ENCODE data around the gene OVCH1.
"Not testable (repeated sequence)": the region's sequence is repeated elsewhere in the genome, so short reads cannot be mapped to it uniquely, and the experiment has no call there.

OVCH1 gene

GRCh38 chr12:29405561-29405960, 91.9 kb downstream of the OVCH1 start:
- H3K4me1 ChIP-seq (ENCODE audit: insufficient read depth, low read length) = no peaks in the 10 kb centered on the region
- H3K9me3 ChIP-seq (ENCODE audit: control insufficient read depth, insufficient read depth, low read length) = no peaks in the 10 kb centered on the region
- no peaks in the 10 kb centered on the region for H3K36me3 ChIP-seq (ENCODE audit: insufficient read depth, low read length)
- H3K9ac ChIP-seq (ENCODE audit: low read depth, low read length) = no peak overlapping the region

DNA sequence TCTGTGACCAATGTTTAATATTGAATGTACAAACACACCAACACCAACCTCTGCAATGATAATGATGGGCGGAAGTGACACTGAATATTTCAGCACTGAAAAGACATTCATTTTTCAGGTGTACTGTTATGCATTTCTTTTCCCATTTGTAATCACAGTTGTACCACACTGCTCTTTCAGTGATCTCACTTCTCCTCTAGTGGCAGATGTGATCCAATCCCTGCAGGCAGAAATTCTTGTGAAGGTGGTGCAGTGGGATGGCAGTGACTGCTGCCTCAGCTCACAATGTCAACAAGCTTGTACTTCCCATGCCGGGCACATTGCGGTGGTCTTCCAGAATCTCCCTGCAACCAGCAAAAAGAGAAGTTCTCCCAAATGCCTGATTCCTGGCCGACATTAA, 93.5 kb downstream of the OVCH1 start:
- Histone ChIP-seq H3K9ac (ENCODE audit: low read depth, low read length) (no peak overlapping the region), H3K9me3 (ENCODE audit: control insufficient read depth, insufficient read depth, low read length) (no peaks in the 10 kb centered on the region), H3K36me3 (ENCODE audit: insufficient read depth, low read length) (no peaks in the 10 kb centered on the region), H3K4me1 (ENCODE audit: insufficient read depth, low read length) (no peaks in the 10 kb centered on the region)

DNA sequence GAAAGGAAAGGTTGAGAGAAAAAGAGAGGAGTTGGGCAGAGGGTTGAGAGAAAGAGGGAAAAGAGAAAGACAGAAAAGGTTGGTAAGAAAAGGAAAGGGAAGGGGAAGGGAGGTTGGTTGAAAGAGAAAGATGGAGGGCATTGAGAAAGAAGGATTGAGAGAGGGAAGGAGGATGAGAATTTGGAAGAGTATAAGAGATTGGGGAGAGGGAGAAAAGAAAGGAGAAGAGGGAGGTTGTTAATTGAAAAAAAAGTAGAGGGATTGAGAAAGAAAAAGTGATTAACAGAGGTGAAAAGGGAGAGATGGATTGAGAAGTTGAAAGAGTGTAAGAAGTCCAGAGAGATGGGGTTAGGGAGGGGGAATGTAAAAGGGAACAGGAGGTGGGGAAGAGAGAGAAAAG, 95.0 kb downstream of the OVCH1 start:
- Histone ChIP-seq H3K4me1 (ENCODE audit: insufficient read depth, low read length) (no peaks in the 10 kb centered on the region), H3K9me3 (ENCODE audit: control insufficient read depth, insufficient read depth, low read length) (no peaks in the 10 kb centered on the region), H3K36me3 (ENCODE audit: insufficient read depth, low read length) (no peaks in the 10 kb centered on the region), H3K9ac (ENCODE audit: low read depth, low read length) (no peak overlapping the region)

DNA sequence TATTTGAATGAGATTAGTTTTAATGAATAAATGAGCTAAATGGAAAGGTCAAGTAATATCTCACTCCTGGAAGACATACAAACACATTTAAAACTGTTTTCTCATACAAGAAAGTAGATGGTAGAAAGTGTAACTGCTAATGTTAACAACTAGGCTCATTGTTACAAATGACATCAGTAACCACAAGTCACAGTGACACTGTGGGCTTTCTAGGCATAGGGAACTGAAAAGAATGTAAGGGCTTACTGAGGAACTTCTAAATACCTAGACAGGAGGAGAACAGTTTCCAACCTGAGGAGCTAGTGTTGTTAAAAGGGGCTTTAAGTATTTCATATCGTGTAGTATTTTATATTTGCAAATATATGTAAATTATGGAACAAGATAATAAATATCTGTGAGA, 99.0 kb downstream of the OVCH1 start:
- no peaks in the 10 kb centered on the region for H3K36me3 ChIP-seq (ENCODE audit: insufficient read depth, low read length)
- H3K9me3 ChIP-seq (ENCODE audit: control insufficient read depth, insufficient read depth, low read length) = no peaks in the 10 kb centered on the region
- H3K4me1 ChIP-seq (ENCODE audit: insufficient read depth, low read length) = no peaks in the 10 kb centered on the region
- H3K9ac ChIP-seq (ENCODE audit: low read depth, low read length) = no peak overlapping the region

DNA sequence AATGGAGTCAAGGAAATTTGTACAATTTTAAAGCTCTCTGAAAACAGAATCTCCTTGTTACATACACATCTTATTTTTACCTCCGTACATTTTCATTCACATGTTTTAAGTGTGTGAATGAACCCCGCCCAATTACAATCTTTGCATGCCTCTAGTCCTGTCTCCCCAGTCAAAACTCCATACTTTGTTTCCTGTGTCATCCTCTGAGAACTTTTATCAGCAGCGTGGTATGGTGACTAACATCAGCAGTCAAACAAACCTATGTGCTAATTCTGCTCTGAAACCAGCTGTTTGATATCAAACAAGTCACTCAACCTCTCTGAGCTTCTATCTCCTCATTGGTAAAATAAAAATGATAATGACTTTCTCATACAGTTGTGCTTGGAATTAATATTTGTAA, 100.7 kb downstream of the OVCH1 start:
- no peaks in the 10 kb centered on the region for H3K36me3 ChIP-seq (ENCODE audit: insufficient read depth, low read length)
- H3K9ac ChIP-seq (ENCODE audit: low read depth, low read length) = no peak overlapping the region
- H3K9me3 ChIP-seq (ENCODE audit: control insufficient read depth, insufficient read depth, low read length) = no peaks in the 10 kb centered on the region
- H3K4me1 ChIP-seq (ENCODE audit: insufficient read depth, low read length) = no peaks in the 10 kb centered on the region

- H3K36me3 ChIP-seq (ENCODE audit: insufficient read depth, low read length) = no peaks in the 10 kb centered on the region
- no peak overlapping the region for H3K9ac ChIP-seq (ENCODE audit: low read depth, low read length)
- H3K9me3 ChIP-seq (ENCODE audit: control insufficient read depth, insufficient read depth, low read length) = no peaks in the 10 kb centered on the region
- no peaks in the 10 kb centered on the region for H3K4me1 ChIP-seq (ENCODE audit: insufficient read depth, low read length)
These were observed 102.1 kb downstream of the OVCH1 start for GRCh38 chr12:29395356-29395755.

DNA sequence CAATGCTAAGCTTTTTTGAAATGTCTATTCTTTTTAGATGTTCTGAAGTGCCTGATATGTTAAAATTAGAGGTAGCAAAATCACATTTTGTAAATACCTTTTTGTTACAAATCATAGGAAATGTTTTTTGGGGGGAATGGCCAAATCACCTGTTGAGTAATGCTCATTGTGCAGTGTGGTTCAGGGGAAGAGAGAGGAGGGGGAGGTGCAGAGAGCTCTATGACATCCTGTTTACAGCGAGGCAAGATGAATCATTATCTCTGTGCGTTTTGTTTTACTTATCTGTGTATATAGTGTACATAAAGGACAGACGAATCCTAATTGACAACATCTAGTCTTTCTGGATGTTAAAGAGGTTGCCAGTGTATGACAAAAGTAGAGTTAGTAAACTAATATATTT, 107.1 kb downstream of the OVCH1 start:
- not testable (repeated sequence) for H3K4me1 ChIP-seq (ENCODE audit: insufficient read depth, low read length); H3K36me3 ChIP-seq (ENCODE audit: insufficient read depth, low read length); H3K9me3 ChIP-seq (ENCODE audit: control insufficient read depth, insufficient read depth, low read length); H3K9ac ChIP-seq (ENCODE audit: low read depth, low read length)

DNA sequence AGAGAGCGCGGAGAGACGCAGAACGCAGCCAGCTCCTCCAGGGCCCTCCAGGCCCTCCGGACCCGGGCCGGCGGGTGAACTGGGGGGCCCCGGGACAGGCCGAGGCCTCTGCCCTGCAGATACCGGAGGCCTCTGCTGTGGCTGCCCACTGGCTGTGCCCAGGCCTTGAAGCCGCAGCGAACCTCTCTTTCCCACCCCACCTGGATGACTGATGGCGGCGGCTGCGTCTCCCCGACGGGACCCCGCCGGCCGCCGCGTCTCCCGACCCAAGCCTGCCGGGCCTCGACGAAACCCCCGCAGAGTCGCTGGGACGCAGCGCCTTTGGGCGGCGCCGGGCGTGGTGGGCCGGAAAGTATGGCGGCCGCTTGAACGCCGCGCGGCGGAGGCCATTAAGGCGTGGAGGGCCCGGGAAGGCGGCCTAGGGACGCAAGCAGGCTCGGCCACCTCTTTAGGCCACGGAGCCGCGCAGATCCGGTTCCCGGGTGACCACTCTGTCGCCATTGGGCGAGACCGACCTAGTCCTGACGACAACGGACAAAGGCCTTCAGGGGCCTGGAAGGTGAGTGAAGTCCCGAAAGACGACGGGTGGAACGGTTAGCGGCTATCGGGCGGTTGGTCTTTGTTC, 108.1 kb downstream of the OVCH1 start:
- Histone ChIP-seq H3K4me1 (ENCODE audit: insufficient read depth, low read length) (no peaks in the 10 kb centered on the region), H3K9ac (ENCODE audit: low read depth, low read length) (no peak overlapping the region), H3K9me3 (ENCODE audit: control insufficient read depth, insufficient read depth, low read length) (no peaks in the 10 kb centered on the region), H3K36me3 (ENCODE audit: insufficient read depth, low read length) (no peaks in the 10 kb centered on the region)

DNA sequence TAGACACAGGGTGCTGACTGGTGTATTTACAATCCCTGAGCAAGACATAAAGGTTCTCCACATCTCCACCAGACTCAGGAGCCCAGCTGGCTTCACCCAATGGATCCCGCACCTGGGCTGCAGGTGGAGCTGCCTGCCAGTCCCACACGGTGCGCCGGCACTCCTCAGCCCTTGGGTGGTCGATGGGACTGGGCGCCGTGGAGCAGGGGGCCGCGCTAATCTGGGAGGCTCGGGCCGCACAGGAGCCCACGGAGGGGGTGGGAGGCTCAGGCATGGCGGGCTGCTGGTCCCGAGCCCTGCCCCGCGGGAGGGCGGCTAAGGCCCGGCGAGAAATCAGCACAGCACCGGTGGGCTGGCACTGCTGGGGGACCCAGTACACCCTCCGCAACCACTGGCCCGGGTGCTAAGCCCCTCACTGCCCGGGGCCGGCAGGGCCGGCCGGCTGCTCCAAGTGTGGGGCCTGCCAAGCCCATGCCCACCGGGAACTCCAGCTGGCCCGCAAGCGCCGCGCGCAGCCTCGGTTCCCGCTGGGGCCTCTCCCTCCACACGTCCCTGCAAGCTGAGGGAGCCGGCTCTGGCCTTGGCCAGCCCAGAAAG, 111.3 kb downstream of the OVCH1 start:
- H3K9ac ChIP-seq (ENCODE audit: low read depth, low read length); H3K36me3 ChIP-seq (ENCODE audit: insufficient read depth, low read length); H3K9me3 ChIP-seq (ENCODE audit: control insufficient read depth, insufficient read depth, low read length); H3K4me1 ChIP-seq (ENCODE audit: insufficient read depth, low read length): not testable (repeated sequence)

DNA sequence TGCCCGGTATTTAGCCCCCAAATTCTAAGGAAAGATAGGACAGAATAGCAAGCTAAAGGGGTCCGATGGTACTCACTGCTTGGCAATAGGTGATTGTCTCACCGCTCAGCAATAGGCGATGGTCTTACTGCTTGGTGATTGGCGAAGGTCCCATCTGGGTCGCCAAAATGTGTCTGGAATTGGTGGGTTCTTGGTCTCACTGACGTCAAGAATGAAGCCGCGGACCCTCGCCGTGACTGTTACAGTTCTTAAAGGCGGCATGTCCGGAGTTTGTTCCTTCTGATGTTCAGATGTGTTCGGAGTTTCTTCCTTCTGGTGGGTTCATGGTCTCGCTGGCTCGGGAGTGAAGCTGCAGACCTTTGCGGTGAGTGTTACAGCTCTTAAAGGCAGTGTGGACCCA, 112.3 kb downstream of the OVCH1 start:
- peak overlapping the region; percentile 32; the same call in 1 of the 2 replicates for H3K9ac ChIP-seq (ENCODE audit: low read depth, low read length)
- not testable (repeated sequence) for H3K36me3 ChIP-seq (ENCODE audit: insufficient read depth, low read length); H3K9me3 ChIP-seq (ENCODE audit: control insufficient read depth, insufficient read depth, low read length); H3K4me1 ChIP-seq (ENCODE audit: insufficient read depth, low read length)

DNA sequence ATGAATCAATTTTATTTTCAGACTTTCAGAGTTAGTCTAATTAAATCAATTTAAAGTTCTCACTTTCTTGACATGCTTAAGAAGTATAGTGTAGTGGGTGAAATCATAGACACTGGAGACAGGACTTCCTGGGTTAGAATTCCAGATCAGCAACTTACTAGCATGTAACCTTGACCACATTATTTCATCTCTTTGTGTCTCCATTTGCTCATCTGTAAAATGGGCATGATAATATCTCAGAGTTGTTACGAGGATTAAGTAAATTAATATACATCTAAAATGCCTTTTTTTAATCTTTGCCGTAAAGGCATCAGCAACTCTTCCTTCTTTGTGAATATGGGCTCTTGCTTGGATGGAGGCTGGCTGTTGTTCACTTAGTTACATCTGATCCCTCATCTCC, 115.2 kb downstream of the OVCH1 start:
- no peaks in the 10 kb centered on the region for H3K4me1 ChIP-seq (ENCODE audit: insufficient read depth, low read length)
- no peak overlapping the region for H3K9ac ChIP-seq (ENCODE audit: low read depth, low read length)
- H3K9me3 ChIP-seq (ENCODE audit: control insufficient read depth, insufficient read depth, low read length) = no peaks in the 10 kb centered on the region

DNA sequence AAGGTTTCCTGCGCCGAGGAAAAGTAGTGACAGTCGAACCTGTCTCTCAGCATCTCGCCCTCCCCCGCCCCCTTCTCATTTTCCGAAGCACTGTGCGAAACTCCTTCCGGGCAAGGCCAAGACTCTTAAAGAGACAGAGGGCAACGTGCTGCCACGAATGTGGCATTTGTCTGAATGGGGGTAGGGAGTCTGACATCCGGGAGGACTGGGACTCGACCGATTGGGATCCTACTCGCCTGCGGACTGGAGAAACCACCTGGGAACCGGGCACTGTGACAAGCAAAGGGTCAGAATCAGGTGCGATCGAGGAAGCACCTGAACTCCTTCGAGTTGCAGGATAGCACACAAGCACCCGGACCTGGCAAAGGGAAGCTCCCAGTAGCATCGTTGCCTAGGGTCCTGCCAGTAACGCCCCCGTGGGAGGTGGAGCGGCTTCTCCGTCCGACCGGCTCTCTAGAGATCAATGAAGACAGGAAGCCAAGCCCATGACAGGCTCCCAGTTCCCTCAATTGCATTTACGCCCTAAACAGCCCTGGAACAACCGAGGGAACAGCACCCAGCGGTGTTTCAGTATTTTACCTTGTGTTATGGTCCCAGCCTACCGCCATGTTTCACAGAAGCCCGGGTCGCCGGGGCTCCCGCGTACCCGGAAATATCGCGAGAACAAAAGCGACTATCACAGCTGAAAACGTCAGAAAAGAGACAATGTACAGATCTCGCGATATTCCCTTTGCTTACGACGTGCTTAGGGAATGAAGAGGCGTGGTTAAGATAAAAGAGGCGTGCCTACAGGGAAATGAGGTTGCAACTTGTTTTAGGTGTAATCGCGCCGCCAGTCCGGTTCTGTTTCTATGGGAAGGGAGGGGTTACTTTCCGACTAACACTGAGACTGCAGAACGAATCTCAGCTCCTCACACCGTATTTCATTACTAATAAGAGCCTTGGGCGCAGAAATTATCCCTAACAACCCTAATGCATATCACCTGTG, 116.7 kb downstream of the OVCH1 start, which contains the start of gene ERGIC2:
ERGIC2 (minus strand) TSS at position 637 of the 988 bp plus-strand sequence. CDS start 9,539 bp downstream, outside the sequence.
- no peaks in the 10 kb centered on the region for H3K36me3 ChIP-seq (ENCODE audit: insufficient read depth, low read length)
- no peaks in the 10 kb centered on the region for H3K4me1 ChIP-seq (ENCODE audit: insufficient read depth, low read length)
- peak within 1 kb of the TSS; percentile 82 for H3K9ac ChIP-seq (ENCODE audit: low read depth, low read length)
- no peaks in the 10 kb centered on the region for H3K9me3 ChIP-seq (ENCODE audit: control insufficient read depth, insufficient read depth, low read length)

More for the DNA sequence above, 115.2 kb downstream of the OVCH1 start:
- no peaks in the 10 kb centered on the region for H3K36me3 ChIP-seq (ENCODE audit: insufficient read depth, low read length)
